Neural cell (in vitro differentiated cells): Measurements from ENCODE around the gene MDFIC2.

Experiments
- CTCF ChIP-seq: fragments of 450-650 bp; IDR thresholded peaks from 2 replicates; pipeline ENCODE4 v1.5.1; 2014; ENCODE audit warnings: antibody characterized with exemption, mild to moderate bottlenecking, moderate library complexity; ENCODE audit not compliant: poor library complexity, severe bottlenecking
- EZH2 ChIP-seq: fragments of 200-600, 300-800 bp; shearing (Covaris generic), sonication (generic); IDR thresholded peaks from 2 replicates; pipeline ENCODE4 v1.6.1; 2014; ENCODE audit warnings: antibody characterized with exemption, low read length, borderline replicate concordance, mild to moderate bottlenecking; ENCODE audit not compliant: insufficient read depth, poor library complexity, severe bottlenecking
- TAF1 ChIP-seq: IDR thresholded peaks from 2 replicates; pipeline ENCODE4 v1.6.1; 2012; ENCODE audit warnings: low read depth

- TF ChIP-seq CTCF (no peak), TAF1 (no peak), EZH2 (no peak)
Measured at GRCh38 chr3:70250492-70250891, 61.9 kb downstream of the MDFIC2 start.
